HG02642 (cell line): ENCODE results near the gene RPL18.

Source experiments
- ATAC-seq: cut with Tn5 transposase; IDR thresholded peaks from one replicate; pipeline ENCODE4 v1.9.1; 2021; ENCODE audit warnings: mild to moderate bottlenecking; ENCODE audit not compliant: unreplicated experiment, poor library complexity

The RPL18 gene

GRCh38 chr19:48631225-48631624 is 12.2 kb upstream of the RPL18 start:
- ATAC-seq = no peak

GRCh38 chr19:48630296-48631063 is 11.5 kb upstream of the RPL18 start:
- no peak for ATAC-seq

GRCh38 chr19:48629599-48630295 is 10.8 kb upstream of the RPL18 start:
- no peak for ATAC-seq

DNA sequence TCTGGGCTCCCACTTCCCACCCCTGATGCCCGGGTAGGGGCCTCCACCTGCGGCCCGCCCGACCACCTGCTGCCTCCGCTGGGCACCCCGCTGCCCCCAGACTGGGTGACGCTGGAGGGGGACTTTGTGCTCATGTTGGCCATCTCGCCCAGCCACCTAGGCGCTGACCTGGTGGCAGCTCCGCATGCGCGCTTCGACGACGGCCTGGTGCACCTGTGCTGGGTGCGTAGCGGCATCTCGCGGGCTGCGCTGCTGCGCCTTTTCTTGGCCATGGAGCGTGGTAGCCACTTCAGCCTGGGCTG is 10.3 kb upstream of the RPL18 start:
- no peak for ATAC-seq

DNA sequence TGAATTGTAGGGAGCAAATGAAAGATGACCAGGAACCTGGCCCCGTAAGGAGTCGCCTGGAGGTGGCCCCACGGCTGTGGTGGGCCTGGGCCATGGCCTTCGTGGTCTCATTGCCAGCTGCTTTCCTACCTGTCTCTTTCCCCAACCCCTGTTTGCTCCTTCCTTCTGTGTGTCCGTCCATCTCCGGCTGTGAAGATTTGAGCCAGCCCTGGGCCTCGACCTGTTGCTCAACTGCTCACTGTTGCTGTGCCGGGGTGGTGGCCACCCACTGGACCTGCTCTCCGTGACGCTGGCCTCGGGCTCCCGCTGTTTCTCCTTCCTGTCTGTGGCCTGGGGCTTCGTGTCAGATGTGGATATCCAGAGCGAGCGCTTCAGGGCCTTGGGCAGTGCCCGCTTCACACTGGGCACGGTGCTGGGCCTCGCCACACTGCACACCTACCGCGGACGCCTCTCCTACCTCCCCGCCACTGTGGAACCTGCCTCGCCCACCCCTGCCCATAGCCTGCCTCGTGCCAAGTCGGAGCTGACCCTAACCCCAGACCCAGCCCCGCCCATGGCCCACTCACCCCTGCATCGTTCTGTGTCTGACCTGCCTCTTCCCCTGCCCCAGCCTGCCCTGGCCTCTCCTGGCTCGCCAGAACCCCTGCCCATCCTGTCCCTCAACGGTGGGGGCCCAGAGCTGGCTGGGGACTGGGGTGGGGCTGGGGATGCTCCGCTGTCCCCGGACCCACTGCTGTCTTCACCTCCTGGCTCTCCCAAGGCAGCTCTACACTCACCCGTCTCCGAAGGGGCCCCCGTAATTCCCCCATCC is 9.7 kb upstream of the RPL18 start:
- ATAC-seq = no peak

GRCh38 chr19:48627865-48628314 is 8.9 kb upstream of the RPL18 start:
- no peak for ATAC-seq

DNA sequence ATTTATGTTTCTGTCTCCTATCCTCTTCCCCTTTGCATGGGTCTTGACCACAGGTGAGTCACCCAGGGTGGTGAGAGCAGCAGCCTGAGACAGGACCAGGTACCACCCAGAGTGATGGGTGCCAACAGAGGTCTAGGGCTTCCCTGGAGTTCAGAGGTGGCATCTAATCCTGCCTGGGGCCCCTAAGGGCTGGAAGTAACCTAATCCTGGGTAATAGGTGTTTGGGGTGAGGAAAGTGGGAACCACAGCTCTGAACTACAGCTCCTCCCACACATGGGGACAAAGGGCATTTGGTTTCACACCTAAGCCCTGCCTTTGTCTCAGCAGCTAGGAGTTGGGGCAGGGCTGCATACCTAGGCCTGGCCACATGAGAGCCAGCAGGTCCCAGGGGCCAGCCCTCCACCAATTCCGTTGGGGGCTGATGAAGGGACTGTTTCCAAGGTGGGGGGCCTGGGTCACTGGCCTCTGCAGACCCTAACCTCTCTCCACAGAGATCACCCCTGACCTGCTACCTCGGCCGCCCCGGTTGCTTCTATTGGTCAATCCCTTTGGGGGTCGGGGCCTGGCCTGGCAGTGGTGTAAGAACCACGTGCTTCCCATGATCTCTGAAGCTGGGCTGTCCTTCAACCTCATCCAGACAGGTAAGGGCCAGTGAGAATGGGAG is 8.4 kb upstream of the RPL18 start:
- no peak for ATAC-seq

DNA sequence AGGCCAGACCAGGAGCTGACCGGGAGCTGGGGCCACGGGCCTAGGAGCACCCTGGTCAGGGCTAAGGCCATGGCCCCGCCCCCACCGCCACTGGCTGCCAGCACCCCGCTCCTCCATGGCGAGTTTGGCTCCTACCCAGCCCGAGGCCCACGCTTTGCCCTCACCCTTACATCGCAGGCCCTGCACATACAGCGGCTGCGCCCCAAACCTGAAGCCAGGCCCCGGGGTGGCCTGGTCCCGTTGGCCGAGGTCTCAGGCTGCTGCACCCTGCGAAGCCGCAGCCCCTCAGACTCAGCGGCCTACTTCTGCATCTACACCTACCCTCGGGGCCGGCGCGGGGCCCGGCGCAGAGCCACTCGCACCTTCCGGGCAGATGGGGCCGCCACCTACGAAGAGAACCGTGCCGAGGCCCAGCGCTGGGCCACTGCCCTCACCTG is 6.9 kb upstream of the RPL18 start:
- ATAC-seq = no peak

GRCh38 chr19:48624791-48625723 is 6.1 kb upstream of the RPL18 start:
- no peak for ATAC-seq

DNA sequence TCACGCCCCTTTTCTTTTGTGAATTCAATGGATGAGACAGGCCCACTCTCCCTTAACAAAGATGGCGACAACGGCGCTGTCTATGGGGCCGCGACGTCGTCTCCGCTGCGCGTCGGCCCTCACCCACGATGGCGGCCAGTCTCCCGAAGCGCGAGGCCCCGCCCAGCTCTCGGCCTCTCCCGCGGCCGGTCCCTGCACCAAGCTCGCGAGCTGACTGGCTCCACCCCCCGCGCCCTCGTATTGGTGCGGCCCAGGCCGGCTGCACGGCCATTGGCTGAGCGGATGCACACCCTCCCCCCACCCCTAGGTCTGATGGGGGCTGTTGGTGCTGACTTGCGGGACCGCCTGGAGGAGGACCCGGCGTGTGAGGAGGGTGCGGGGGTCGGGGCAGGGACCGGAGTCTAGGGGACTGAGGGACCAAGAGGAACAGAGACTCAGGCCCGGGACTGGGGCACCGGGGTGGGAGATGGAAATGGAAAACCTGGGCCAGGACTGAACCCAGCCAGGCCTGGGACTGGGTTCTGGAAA is 5.2 kb upstream of the RPL18 start:
- peak; percentile 64 for ATAC-seq

DNA sequence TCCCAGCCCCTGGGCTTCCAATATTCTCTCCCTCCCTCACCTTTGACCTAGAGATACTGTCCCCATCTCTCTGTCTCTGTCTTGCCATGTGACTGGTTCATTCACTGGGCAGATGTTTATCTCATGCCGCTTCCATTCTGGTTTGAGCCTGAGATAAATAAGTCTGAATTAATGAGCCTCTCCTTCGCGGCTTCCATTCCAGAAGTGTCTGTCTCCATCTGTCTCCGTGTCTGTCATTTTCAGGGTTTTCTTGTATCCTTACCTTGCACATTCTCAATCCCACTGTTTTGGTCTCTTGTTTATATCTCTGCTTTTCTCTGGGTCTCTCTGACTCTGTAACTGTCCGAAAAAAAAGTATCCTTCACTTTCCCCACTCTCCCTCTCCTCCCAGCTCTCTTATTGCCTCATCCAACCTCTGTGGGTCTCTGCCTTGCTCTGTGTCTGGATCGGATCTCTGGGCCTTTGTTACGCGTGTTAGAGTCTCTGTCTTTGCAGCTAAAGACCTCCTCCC is 4.6 kb upstream of the RPL18 start:
- no peak for ATAC-seq

DNA sequence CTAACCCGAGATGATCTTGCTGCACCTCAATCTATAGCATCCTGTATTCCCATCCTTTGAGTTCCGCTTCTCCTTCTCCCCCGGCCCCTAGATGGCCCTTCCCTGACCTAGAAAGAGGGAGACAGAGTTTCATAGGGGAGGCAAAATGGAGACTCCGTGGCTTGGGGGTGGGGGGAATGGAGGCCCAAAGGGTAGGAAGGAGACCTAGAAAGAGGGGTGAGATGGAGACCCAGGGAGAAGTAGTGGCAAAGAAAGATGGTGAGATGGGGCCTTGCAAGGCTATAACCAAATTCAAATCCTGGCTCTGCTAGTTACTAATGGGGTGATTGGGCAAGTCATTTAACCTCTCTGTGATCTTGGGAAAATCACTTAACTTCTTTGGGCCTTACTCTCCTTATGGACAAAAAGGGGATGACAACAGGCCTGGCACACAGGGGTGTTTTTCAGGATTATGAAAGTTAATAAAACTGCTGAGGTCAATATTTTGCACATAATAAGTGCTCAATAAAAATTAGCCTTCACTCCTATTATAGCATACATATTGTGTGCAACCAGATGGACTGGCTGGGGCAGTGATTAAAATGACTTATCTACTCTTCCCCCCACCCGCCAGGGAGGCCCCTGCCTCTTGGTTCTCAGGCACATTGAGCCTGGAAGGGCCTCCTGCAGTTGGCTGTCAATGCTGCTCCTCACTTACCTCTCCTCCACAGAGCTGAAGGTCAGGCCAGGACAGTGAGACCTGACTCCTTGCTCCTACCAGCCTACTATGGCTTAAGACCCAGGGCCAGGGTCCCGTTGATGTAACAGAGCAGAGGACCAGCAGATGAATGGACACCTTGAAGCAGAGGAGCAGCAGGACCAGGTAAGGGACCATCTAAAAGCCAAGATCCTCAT is 961 bp upstream of the RPL18 start:
- no peak for ATAC-seq

DNA sequence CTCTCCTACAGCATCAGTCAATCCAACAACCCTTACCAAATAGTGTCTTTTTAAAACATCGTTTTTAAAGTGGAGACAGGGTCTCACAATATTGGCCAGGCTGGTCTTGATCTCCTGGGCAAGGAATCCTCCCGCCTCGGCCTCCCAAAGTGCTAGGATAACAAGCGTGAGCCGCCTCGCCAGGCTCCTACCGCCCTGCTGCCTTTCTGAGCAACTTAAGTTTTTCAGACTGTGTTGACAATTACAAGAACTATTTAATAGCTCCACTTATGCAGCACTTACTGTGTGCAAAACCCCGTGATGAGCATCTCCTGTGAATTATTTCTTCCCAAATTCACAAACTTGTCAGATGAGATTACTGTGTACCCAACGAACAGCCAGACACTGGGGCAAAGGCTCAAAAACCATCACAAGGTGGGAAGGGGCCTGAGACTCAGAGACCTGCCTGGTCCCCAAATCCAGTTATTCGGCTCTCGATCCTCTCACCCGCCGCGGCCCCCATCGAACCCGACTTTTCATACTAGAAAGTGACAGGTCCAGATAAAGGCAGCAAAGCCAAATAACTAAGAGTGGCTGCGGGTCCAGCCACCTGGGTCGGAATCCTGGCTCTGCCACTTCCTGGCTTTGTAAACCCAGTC is 581 bp downstream of the RPL18 start:
- no peak for ATAC-seq

DNA sequence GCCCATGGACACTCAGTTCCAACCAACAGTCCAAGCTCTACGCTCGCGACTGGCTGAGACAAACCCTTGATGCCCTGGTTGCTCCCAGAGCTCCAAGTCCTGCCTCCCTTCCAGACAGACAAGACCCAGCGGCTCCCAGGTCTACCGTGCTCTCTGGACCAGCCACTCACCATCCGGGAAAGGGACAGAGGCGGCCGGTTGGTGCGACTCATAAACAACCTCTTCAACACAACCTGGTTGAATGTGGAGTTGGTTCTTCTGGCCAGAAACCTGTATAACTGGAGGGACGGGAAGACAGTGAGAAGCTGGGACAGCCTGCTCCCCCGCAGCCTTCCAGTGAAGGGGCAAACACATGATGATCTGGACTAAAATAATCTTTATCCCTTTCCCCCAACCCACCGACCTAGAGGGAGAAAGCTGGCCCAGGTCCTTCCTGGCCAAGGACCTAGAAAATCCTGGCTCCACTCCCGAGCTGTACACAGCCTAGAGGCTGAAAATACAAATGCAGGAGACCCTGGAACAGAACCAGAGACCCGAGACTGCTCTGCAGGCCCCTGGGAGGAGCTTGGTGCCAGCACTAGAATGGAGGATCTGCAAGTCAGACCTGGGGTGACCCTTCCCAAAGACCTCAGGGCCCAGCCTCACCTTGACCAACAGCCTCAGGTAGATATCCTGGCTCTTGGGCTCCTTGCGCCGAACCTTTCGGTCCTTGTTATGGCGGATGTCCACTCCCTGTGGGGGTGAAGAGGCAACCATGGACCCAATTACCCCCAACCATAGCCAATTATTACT is 1.6 kb downstream of the RPL18 start:
- ATAC-seq = no peak

DNA sequence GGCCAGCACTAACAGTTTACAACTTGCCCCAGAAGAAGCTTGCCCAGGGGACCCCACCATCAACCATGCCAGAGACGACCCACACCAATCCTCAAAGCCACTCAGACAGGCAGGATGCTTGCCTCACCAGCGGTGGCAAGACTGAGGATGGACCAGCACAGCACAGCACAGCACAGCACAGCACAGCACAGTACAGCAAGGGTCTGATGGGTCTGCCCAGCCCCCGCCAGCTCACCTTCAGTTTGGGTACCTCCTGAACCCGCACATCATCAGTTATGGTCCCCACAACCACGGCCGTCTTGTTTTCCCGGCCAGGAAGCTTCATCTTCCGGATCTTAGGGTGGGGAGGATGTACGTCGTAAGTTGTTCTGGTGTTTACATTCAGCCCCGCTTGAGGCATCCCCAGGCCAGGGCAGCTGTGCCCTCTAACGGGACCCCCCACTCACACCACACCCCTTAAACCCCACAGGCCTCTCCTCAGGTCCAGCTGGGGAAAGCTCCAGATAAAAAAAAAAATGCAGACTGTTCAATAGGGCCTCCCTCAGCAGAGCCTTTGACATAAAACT is 2.4 kb downstream of the RPL18 start:
- ATAC-seq = no peak

DNA sequence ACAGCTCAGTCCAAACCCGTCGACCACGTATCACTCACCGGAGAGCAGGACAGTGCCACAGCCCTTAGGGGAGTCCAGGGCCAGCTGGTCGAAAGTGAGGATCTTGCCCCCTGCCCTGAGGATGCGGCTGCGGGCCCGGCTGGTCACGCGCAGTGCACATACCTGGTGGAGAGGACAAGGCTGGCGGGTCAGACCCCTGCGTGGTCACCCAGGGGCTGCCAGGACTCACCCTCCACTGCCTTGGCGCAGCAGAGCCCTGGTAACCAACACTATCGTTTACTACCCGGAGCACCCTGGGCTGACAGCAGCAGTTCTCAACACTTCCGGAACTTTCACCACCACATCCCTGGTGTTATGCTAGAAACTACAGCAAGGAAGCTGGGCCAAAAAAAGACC is 2.9 kb downstream of the RPL18 start:
- no peak for ATAC-seq
